Fibroblast of villous mesenchyme (primary cell): ENCODE results near the gene REXO2. TPM values are rescaled to one million over a fixed set of nuclear protein-coding genes. Genes with fewer than 3 reads are reported as not detected.

Experiments used
- DNase-seq: peaks from one replicate; pipeline ENCODE4 v3.0.0-alpha.2; 2010; ENCODE audit warnings: low read depth
- H3K4me3 ChIP-seq: 2 replicates; pipeline ENCODE4 v1.5.1; 2011; ENCODE audit warnings: low read depth, mild to moderate bottlenecking, low read length
- total RNA-seq: library from RNA; depleted of rRNA; stranded (reverse); fragments of >200 nt; gene quantifications from 2 replicates; pipeline ENCODE4 v1.2.3, GENCODE V29; 2012
- TF ChIP-seq, protein P1 (sequence below): IDR thresholded peaks from 2 replicates; pipeline ENCODE4 v1.5.1; 2012; ENCODE audit warnings: low read depth, mild to moderate bottlenecking, low read length; ENCODE audit not compliant: insufficient read depth

REXO2 gene
- total RNA-seq, 1 donor, result 174 TPM

DNA sequence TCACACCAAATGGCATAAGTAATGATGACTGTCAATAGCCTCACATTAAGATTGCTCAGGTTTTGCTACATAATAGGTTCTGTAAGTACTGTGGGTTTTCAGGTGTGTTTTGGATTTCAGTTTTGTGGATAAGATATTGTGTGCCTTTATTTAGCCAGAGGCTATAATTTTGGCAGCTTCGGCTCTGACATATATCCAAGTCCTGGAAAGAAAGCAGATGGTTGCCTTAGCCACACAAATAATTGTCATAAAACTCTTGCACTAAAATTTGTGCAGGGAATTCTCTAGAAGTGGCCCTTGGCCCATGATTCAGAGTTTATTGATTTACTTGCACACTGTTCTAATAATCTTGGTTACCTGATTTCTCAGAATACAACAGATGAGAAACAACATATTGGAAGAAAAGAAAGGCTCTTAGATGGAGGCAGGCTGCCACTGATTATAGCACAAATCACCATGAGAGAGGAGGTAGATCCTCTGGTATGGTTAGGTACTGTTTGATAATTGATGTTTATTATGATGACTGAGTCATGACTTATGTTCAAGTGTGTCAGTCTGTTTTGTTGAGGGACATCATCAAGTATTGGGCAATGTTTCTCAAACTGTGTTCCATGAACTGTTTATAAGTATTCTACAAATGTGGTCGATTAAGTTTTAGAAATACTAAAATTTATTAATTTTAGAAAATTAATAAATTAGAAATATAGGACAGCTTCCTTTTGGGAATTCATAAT lies 9.6 kb downstream of the REXO2 start:
- peak; percentile 55 for DNase-seq
- TF ChIP-seq, protein P1, sequence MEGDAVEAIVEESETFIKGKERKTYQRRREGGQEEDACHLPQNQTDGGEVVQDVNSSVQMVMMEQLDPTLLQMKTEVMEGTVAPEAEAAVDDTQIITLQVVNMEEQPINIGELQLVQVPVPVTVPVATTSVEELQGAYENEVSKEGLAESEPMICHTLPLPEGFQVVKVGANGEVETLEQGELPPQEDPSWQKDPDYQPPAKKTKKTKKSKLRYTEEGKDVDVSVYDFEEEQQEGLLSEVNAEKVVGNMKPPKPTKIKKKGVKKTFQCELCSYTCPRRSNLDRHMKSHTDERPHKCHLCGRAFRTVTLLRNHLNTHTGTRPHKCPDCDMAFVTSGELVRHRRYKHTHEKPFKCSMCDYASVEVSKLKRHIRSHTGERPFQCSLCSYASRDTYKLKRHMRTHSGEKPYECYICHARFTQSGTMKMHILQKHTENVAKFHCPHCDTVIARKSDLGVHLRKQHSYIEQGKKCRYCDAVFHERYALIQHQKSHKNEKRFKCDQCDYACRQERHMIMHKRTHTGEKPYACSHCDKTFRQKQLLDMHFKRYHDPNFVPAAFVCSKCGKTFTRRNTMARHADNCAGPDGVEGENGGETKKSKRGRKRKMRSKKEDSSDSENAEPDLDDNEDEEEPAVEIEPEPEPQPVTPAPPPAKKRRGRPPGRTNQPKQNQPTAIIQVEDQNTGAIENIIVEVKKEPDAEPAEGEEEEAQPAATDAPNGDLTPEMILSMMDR, result no peak
- no peak overlapping the region for H3K4me3 ChIP-seq

DNA sequence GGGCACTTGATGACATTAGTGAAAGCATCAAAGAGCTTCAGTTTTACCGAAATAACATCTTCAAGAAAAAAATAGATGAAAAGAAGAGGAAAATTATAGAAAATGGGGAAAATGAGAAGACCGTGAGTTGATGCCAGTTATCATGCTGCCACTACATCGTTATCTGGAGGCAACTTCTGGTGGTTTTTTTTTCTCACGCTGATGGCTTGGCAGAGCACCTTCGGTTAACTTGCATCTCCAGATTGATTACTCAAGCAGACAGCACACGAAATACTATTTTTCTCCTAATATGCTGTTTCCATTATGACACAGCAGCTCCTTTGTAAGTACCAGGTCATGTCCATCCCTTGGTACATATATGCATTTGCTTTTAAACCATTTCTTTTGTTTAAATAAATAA lies 10.6 kb downstream of the REXO2 start:
- H3K4me3 ChIP-seq, result no peak overlapping the region
- DNase-seq, result no peak
- TF ChIP-seq, protein P1, result no peak

DNA sequence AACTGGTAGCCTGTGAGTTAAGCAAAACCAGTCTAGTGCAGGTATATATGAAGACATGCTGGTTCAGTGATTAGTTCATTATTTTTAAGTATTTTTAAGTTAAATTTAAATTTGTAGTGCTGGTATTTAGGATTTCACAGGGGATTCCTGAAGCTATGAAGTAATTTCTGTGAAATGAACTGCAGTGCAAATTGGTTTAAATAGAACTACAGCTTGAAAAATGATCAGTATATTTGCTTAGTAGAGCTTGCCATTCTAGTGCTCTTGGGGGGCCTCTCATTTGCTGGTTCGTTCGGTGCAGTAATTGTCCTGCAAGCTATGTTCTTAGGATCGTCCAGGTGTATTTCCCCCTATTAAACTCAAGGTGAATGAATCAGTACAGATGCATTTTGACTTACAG lies 13.1 kb downstream of the REXO2 start:
- DNase-seq, result no peak
- H3K4me3 ChIP-seq, result no peak overlapping the region
- TF ChIP-seq, protein P1, result no peak

DNA sequence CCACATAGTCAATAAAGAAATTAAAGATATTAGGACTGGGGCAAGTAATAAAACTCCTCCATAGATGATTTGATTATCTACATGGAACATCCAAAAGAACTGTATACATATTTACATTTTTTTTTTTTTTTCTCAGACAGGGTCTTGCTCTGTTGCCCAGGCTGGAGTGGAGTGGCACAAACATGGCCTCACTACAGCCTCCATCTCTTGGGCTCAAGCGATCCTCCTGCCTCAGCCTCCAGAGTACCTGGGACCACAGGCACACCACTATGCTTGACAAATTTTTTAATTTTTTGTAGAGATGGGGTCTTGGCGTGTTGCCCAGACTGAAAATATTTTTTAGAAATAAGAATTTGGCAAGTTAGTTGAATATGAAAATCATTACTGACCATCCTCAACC lies 24.7 kb downstream of the REXO2 start:
- no peak for DNase-seq
- TF ChIP-seq, protein P1, result no peak
- no peak overlapping the region for H3K4me3 ChIP-seq

DNA sequence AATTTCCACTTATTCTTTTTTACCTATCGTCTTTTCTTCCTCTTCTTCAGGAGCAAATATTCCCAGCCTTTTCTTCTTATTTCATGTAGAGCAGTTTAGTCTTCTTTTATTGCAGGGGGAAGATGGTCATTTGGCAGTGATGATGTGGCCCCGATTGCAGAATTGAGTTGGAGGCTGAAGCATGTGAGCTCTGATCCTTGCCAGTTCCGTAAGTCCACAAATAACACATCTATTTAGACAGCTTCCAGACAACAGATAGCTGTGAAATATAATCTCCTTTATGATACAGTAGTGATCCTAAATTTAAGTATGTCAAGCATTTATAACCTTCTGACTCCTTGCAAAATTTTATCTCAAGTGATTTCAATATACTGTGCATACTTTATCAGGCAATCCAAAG lies 27.5 kb downstream of the REXO2 start:
- no peak overlapping the region for H3K4me3 ChIP-seq
- DNase-seq, result peak; percentile 87
- TF ChIP-seq, protein P1, result no peak

DNA sequence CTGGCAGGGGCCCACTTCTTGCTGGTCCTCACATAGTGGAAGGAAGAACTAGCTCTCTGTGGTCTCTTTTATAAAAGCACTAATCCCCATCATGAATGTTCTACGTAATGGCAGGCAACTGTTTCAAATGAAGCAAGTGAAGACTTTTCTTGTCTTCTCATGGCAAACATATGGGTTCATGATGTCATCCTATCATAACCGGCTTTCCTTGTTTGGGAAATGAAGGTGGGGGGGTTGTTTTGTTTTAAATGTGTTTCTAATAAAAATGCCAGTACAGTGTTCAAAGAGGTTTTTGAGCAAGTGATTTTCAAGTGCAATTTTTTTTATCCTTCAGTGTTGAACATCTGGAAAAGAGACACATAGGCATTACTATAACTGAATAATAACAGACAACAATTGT lies 33.4 kb downstream of the REXO2 start:
- DNase-seq, result peak; percentile 33
- TF ChIP-seq, protein P1, result no peak
- H3K4me3 ChIP-seq, result no peak overlapping the region

DNA sequence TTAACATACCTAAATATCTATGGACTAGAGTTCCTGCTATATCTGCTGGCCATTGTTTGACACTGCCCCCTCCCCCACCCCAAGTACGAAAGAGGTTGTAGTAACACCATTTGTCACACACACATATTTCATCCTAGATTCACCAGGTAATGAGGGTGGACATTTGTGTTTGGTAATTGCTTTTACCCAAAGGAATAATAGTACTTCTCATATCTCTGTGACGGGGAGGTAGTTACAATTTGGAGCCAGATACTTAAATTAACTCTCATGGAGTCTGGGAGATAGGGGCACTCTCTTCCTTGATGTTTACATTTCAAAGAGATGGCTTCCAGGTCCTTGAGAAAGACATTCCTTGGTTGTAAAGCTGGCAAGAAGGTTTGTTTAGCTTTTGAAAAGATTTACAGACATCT lies 38.7 kb downstream of the REXO2 start:
- DNase-seq, result peak; percentile 41
- no peak overlapping the region for H3K4me3 ChIP-seq
- TF ChIP-seq, protein P1, result no peak
